H1 (cell line): Measurements from ENCODE around the gene PSMC3. TPM values are rescaled to one million over a fixed set of nuclear protein-coding genes. Genes with fewer than 3 reads are reported as not detected.
A peak's percentile ranks its signal among the peaks of the same experiment; 100 is the strongest.

Source experiments
- CTCF ChIA-PET: fragments of 300-600 bp; sonication (Branson Sonifier 250); formaldehyde crosslinking; loops from one replicate; lab custom pipeline; 2021; ENCODE audit not compliant: partially characterized antibody; lab: Charles Lee
- POLR2A ChIA-PET: fragments of 300-600 bp; sonication (Branson Sonifier 250); formaldehyde crosslinking; loops from one replicate; lab custom pipeline; 2021; ENCODE audit warnings: inconsistent platforms; ENCODE audit not compliant: partially characterized antibody; lab: Charles Lee
- DNase-seq, 2 experiments: peaks; one replicate each; pipeline versions ENCODE4 v3.0.0 to v3.0.0-alpha.2; 2010 to 2022; ENCODE audit warnings: low spot score in 2 of 2, low read depth in 1 of 2, mixed read lengths in 1 of 2
- FAIRE-seq: peaks from 2 replicates; lab custom pipeline; 2011; peaks lifted over from hg19 to GRCh38; lab: Jason Lieb, UNC
- H2AFZ ChIP-seq: 2 replicates; pipeline ENCODE4 v1.8.1; 2012; ENCODE audit warnings: low read length, inconsistent platforms
- H2AK5ac ChIP-seq: 2 replicates; pipeline ENCODE4 v1.6.1; 2013; ENCODE audit warnings: low read depth, low read length
- H2BK120ac ChIP-seq: replicated peaks from 2 replicates; pipeline ENCODE3; 2013; ENCODE audit warnings: low read depth, low read length, inconsistent platforms
- H2BK12ac ChIP-seq: 2 replicates; pipeline ENCODE4 v1.6.1; 2013; ENCODE audit warnings: low read depth, low read length
- H2BK15ac ChIP-seq: 2 replicates; pipeline ENCODE4 v1.6.1; 2013; ENCODE audit warnings: low read length
- H2BK20ac ChIP-seq: 2 replicates; pipeline ENCODE4 v1.6.1; 2013; ENCODE audit warnings: low read length
- H2BK5ac ChIP-seq: 2 replicates; pipeline ENCODE4 v1.6.1; 2013; ENCODE audit warnings: low read depth, low read length
- H3K14ac ChIP-seq: 2 replicates; pipeline ENCODE4 v1.6.1; 2013; ENCODE audit warnings: inconsistent platforms; ENCODE audit not compliant: insufficient read length
- H3K18ac ChIP-seq: 2 replicates; pipeline ENCODE4 v1.6.1; 2013; ENCODE audit warnings: low read length; ENCODE audit errors: extremely low read depth
- H3K23ac ChIP-seq: 2 replicates; pipeline ENCODE4 v1.6.1; 2013; ENCODE audit warnings: inconsistent platforms; ENCODE audit not compliant: insufficient read length
- H3K23me2 ChIP-seq: 2 replicates; pipeline ENCODE4 v1.6.1; 2013; ENCODE audit warnings: low read depth, low read length
- H3K27ac ChIP-seq: 2 replicates; pipeline ENCODE4 v1.6.1; 2011; ENCODE audit warnings: low read depth, low read length, inconsistent platforms
- H3K27me3 ChIP-seq, 4 experiments: replicated peaks in 1 of 4; 1 replicate in 1 of 4; 2 replicates in 3 of 4; pipeline versions ENCODE4 v1.6.1 to v1.8.1; 2011 to 2013; ENCODE audit warnings: low read length in 3 of 4, mild to moderate bottlenecking in 3 of 4, inconsistent platforms in 2 of 4, mixed read lengths in 2 of 4, moderate library complexity in 1 of 4; ENCODE audit not compliant: control insufficient read depth in 3 of 4, insufficient read depth in 3 of 4; ENCODE audit errors: extremely low read depth in 1 of 4
- H3K36me3 ChIP-seq, 4 experiments: 2 replicates each; pipeline versions ENCODE4 v1.6.1 to v1.8.1; 2011 to 2013; ENCODE audit warnings: mild to moderate bottlenecking in 4 of 4, low read length in 3 of 4, moderate library complexity in 2 of 4, control low read depth in 1 of 4, inconsistent platforms in 1 of 4; ENCODE audit not compliant: insufficient read depth in 4 of 4, control insufficient read depth in 2 of 4
- H3K4ac ChIP-seq: replicated peaks from 2 replicates; pipeline ENCODE3; 2013; ENCODE audit warnings: low read length, low read depth, mixed read lengths, inconsistent platforms; ENCODE audit not compliant: insufficient read length
- H3K4me1 ChIP-seq, 4 experiments: replicated peaks in 1 of 4; 1 replicate in 1 of 4; 2 replicates in 3 of 4; pipeline versions ENCODE4 v1.6.1 to v1.8.1; 2011 to 2013; ENCODE audit warnings: low read length in 3 of 4, inconsistent platforms in 2 of 4, mixed read lengths in 1 of 4; ENCODE audit not compliant: insufficient read depth in 4 of 4, control insufficient read depth in 3 of 4
- H3K4me2 ChIP-seq, 2 experiments: 2 replicates each; pipeline versions ENCODE4 v1.6.1 to v1.8.1; 2011 to 2013; ENCODE audit warnings: low read depth in 2 of 2, low read length in 2 of 2, control low read depth in 1 of 2, inconsistent platforms in 1 of 2, mild to moderate bottlenecking in 1 of 2; ENCODE audit not compliant: insufficient read depth in 1 of 2
- H3K4me3 ChIP-seq, 4 experiments: fragments of 200-600, 300-600 bp in 1 of 4; sonication (generic), shearing (Covaris generic), sonication (Bioruptor Twin) in 1 of 4; 2 replicates each; pipeline versions ENCODE4 v1.5.1 to v1.8.1; 2011 to 2016; ENCODE audit warnings: low read length in 4 of 4, low read depth in 3 of 4, control low read depth in 2 of 4, inconsistent platforms in 2 of 4, mild to moderate bottlenecking in 2 of 4, mixed read lengths in 1 of 4, moderate library complexity in 1 of 4; ENCODE audit not compliant: insufficient read depth in 2 of 4; ENCODE audit errors: extremely low read depth in 1 of 4
- H3K56ac ChIP-seq: replicated peaks from 2 replicates; pipeline ENCODE3; 2013; ENCODE audit warnings: low read depth, mild to moderate bottlenecking, mixed read lengths, low read length, inconsistent platforms; ENCODE audit not compliant: insufficient read length
- H3K79me1 ChIP-seq: 2 replicates; pipeline ENCODE4 v1.6.1; 2013; ENCODE audit warnings: low read depth, low read length, control low read depth
- H3K79me2 ChIP-seq, 2 experiments: 2 replicates each; pipeline versions ENCODE4 v1.6.1 to v1.8.1; 2012 to 2013; ENCODE audit warnings: low read length in 2 of 2, mild to moderate bottlenecking in 2 of 2, inconsistent platforms in 1 of 2; ENCODE audit not compliant: insufficient read depth in 2 of 2, control insufficient read depth in 1 of 2
- H3K9ac ChIP-seq, 4 experiments: replicated peaks in 1 of 4; 1 replicate in 1 of 4; 2 replicates in 3 of 4; pipeline versions ENCODE4 v1.6.1 to v1.8.1; 2011 to 2013; ENCODE audit warnings: low read depth in 3 of 4, low read length in 3 of 4, control low read depth in 2 of 4, mild to moderate bottlenecking in 2 of 4, moderate library complexity in 2 of 4, inconsistent platforms in 1 of 4; ENCODE audit errors: extremely low read depth in 1 of 4
- H3K9me3 ChIP-seq, 2 experiments: 2 replicates each; pipeline versions ENCODE4 v1.6.1 to v1.8.1; 2012 to 2013; ENCODE audit warnings: mild to moderate bottlenecking in 2 of 2, moderate library complexity in 2 of 2, control low read depth in 1 of 2, inconsistent platforms in 1 of 2, low read depth in 1 of 2, low read length in 1 of 2, mixed read lengths in 1 of 2; ENCODE audit not compliant: insufficient read depth in 2 of 2
- H4K20me1 ChIP-seq, 2 experiments: replicated peaks in 1 of 2; 2 replicates each; pipeline versions ENCODE3 to v1.8.1; 2011 to 2013; ENCODE audit warnings: inconsistent platforms in 2 of 2, low read length in 2 of 2, mild to moderate bottlenecking in 1 of 2; ENCODE audit not compliant: insufficient read depth in 2 of 2, control insufficient read depth in 1 of 2
- H4K5ac ChIP-seq: 2 replicates; pipeline ENCODE4 v1.6.1; 2013; ENCODE audit warnings: low read length, low read depth, mixed read lengths, inconsistent platforms; ENCODE audit not compliant: insufficient read length
- H4K8ac ChIP-seq: 2 replicates; pipeline ENCODE4 v1.8.0; 2013; ENCODE audit warnings: mild to moderate bottlenecking, moderate library complexity, low read length, inconsistent platforms; ENCODE audit not compliant: insufficient read depth; ENCODE audit errors: extremely low read depth
- H4K91ac ChIP-seq: replicated peaks from 2 replicates; pipeline ENCODE3; 2013; ENCODE audit warnings: low read length, mixed read lengths, inconsistent platforms; ENCODE audit not compliant: insufficient read length
- MAFK ChIP-seq: IDR thresholded peaks from 2 replicates; pipeline ENCODE4 v1.6.1; 2012; ENCODE audit warnings: low read depth, mild to moderate bottlenecking, improper control_type of control experiment, low read length
- TEAD4 ChIP-seq: IDR thresholded peaks from 2 replicates; pipeline ENCODE4 v1.6.1; 2012; ENCODE audit warnings: low read depth, low read length, inconsistent platforms, mixed read lengths
- WGBS, 2 experiments: shearing (Covaris generic) in 1 of 2; methylation state at CpG; one replicate each; pipeline versions ENCODE4 v1.1.6 to v1.1.7; 2013 to 2015; ENCODE audit warnings: low lambda C conversion rate in 2 of 2, mixed read lengths in 2 of 2, inconsistent platforms in 1 of 2, low coverage in 1 of 2, missing lambda C conversion rate in 1 of 2; ENCODE audit not compliant: insufficient replicate concordance in 2 of 2, insufficient coverage in 1 of 2, insufficient read length in 1 of 2; ENCODE audit errors: extremely low coverage in 1 of 2, missing lambda C conversion rate in 1 of 2; 5-methylcytosine and 5-hydroxymethylcytosine counted together
- polyA plus RNA-seq, 7 experiments: library from polyadenylated mRNA; depleted of rRNA in 3 of 7; stranded (reverse) in 5 of 7; unstranded in 2 of 7; fragments of >200 nt in 5 of 7; fragments of 200-250 nt in 2 of 7; gene quantifications; 1 replicate in 5 of 7; 2 replicates in 1 of 7; 4 replicates in 1 of 7; pipeline versions ENCODE4 v1.2.1 to v1.2.3, GENCODE V29; 2011 to 2013; ENCODE audit warnings: missing spikeins in 2 of 7, mixed read lengths in 2 of 7
- total RNA-seq: library from RNA; stranded (reverse); fragmentation: NEBNext Ultra II Directional; extraction: Animal tissue kit (Norgen Biotek cat#: 25700); gene quantifications from 2 replicates; pipeline ENCODE4 v1.2.1, GENCODE V29; 2021

Gene PSMC3
- total and polyA plus RNA-seq, 2 of the 8 experiments (the other 6 are each of a cell fraction or from before 2014, with no cell fraction given): 105 to 160 TPM

DNA sequence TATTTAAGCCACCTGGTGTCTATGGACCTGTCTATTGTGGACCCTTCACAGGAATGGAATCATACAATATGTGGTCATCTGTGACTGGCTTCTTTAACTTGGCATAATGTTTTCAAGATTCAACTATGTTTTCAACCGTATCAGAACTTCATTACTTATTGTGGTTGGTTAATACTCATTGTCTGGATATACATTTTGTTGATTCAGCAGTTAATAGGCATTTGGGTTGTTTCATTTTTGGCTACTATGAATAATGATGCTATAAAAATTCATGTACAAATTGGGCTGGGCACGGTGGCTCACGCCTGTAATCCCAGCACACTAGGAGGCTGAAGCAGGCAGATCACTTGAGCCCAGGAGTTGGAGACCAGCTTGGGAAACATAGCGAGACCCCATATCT, 25.2 kb upstream of the PSMC3 start:
- WGBS, 2 experiments: 92% methylated on average over 4 of the region's 4 CpGs; no CpG with 5 or more reads in 1 of the 2 experiments

More for the DNA sequence above, 25.2 kb upstream of the PSMC3 start:
- DNase-seq (no peak), FAIRE-seq (no peak)
- H4K20me1 ChIP-seq: no peaks in the 10 kb centered on the region
- H2AFZ ChIP-seq: no peak overlapping the region
- H3K79me2 ChIP-seq: no peaks in the 10 kb centered on the region
- H3K56ac ChIP-seq: no peak overlapping the region
- H2BK20ac ChIP-seq: no peak overlapping the region
- no peak overlapping the region for H4K8ac ChIP-seq
- no peak overlapping the region for H2BK15ac ChIP-seq
- no peak overlapping the region for H3K27ac ChIP-seq
- POLR2A ChIA-PET: no interaction called here
- H3K27me3 ChIP-seq: no peaks in the 10 kb centered on the region
- H2AK5ac ChIP-seq: no peak overlapping the region
- no peak overlapping the region for H3K4ac ChIP-seq
- CTCF ChIA-PET: interaction anchor here (0.6 kb wide), 1 partner anchor 42 kb away, joined by 3 read pairs; no protein-coding TSS in a partner anchor
- H4K5ac ChIP-seq: no peak overlapping the region
- H2BK120ac ChIP-seq: no peak overlapping the region
- H3K23me2 ChIP-seq: no peaks in the 10 kb centered on the region
- no peak overlapping the region for H2BK5ac ChIP-seq
- no peaks in the 10 kb centered on the region for H3K9me3 ChIP-seq
- no peaks in the 10 kb centered on the region; a peak in 2 of 7 replicates for H3K4me1 ChIP-seq
- H2BK12ac ChIP-seq: no peak overlapping the region
- H3K9ac ChIP-seq: no peak overlapping the region
- no peak overlapping the region for H3K14ac ChIP-seq
- H3K4me3 ChIP-seq: no peak overlapping the region
- no peaks in the 10 kb centered on the region for H3K79me1 ChIP-seq
- H3K4me2 ChIP-seq: no peak overlapping the region
- TF ChIP-seq MAFK (peak; percentile 34; the same call in 1 of the 2 replicates), TEAD4 (no peak)
- no peak overlapping the region for H4K91ac ChIP-seq
- H3K36me3 ChIP-seq: no peaks in the 10 kb centered on the region
- H3K23ac ChIP-seq: no peak overlapping the region
- no peak overlapping the region for H3K18ac ChIP-seq
